HEK293T (cell line): ENCODE data around the gene LRRC36.

ENCODE experiments used
- BHLHE40 ChIP-seq: fragments of 450-650 bp; IDR thresholded peaks from 2 replicates; pipeline ENCODE4 v1.6.1; 2016; ENCODE audit warnings: mild to moderate bottlenecking, moderate library complexity, borderline replicate concordance
- ELF4 ChIP-seq: fragments of 450-650 bp; IDR thresholded peaks from 2 replicates; pipeline ENCODE4 v1.6.1; 2017; ENCODE audit warnings: antibody characterized with exemption
- FOXM1 ChIP-seq: fragments of 450-650 bp; IDR thresholded peaks from 2 replicates; pipeline ENCODE4 v1.6.1; 2017; ENCODE audit warnings: mild to moderate bottlenecking, borderline replicate concordance
- L3MBTL2 ChIP-seq: fragments of 450-650 bp; conservative IDR thresholded peaks from 2 replicates; pipeline ENCODE4 v1.6.1; 2016; ENCODE audit warnings: mild to moderate bottlenecking
- SP1 ChIP-seq: fragments of 450-650 bp; IDR thresholded peaks from 2 replicates; pipeline ENCODE4 v1.6.1; 2017
- TARDBP ChIP-seq: fragments of 450-650 bp; IDR thresholded peaks from 2 replicates; pipeline ENCODE4 v1.6.1; 2016

- no peak for TF ChIP-seq SP1
- TF ChIP-seq FOXM1, result no peak
- TF ChIP-seq TARDBP, result no peak
- no peak for TF ChIP-seq BHLHE40
- no peak for TF ChIP-seq ELF4
- no peak for TF ChIP-seq L3MBTL2
These were observed 44.0 kb downstream of the LRRC36 start for GRCh38 chr16:67370661-67371060.
